Fibroblast of the aortic adventitia (primary cell): ENCODE measurements around the gene PRKG1. TPM values are rescaled to one million over a fixed set of nuclear protein-coding genes. Genes with fewer than 3 reads are reported as not detected.
A peak's percentile ranks its signal among the peaks of the same experiment; 100 is the strongest.

Experiments
- DNase-seq: peaks from one replicate; pipeline ENCODE4 v3.0.0-alpha.2; 2010; ENCODE audit warnings: low read depth
- H3K4me3 ChIP-seq: 2 replicates; pipeline ENCODE4 v1.5.1; 2011; ENCODE audit warnings: low read depth, mild to moderate bottlenecking, control low read depth, low read length, moderate library complexity
- CTCF ChIP-seq: IDR thresholded peaks from 2 replicates; pipeline ENCODE4 v1.5.1; 2011; ENCODE audit warnings: mild to moderate bottlenecking, low read length, control low read depth, inconsistent platforms; ENCODE audit not compliant: insufficient read depth
- total RNA-seq: library from RNA; depleted of rRNA; stranded (reverse); fragments of >200 nt; gene quantifications from 2 replicates; pipeline ENCODE4 v1.2.3, GENCODE V29; 2012; ENCODE audit warnings: low replicate concordance

PRKG1 gene
- total RNA-seq, 1 donor: 45.6 TPM

GRCh38 chr10:51961401-51961800 lies 887.1 kb downstream of the PRKG1 start:
- TF ChIP-seq CTCF: no peak

GRCh38 chr10:51964630-51965029 lies 890.3 kb downstream of the PRKG1 start:
- no peak overlapping the region for H3K4me3 ChIP-seq
- peak; percentile 24 for DNase-seq
- TF ChIP-seq CTCF: no peak

More at GRCh38 chr10:51961401-51961800, 887.1 kb downstream of the PRKG1 start:
- H3K4me3 ChIP-seq: no peak overlapping the region
- no peak for DNase-seq

- no peak for TF ChIP-seq CTCF
- DNase-seq: no peak
- no peak overlapping the region for H3K4me3 ChIP-seq
Measured at GRCh38 chr10:51965451-51965850, 891.2 kb downstream of the PRKG1 start.

GRCh38 chr10:51972733-51973346 lies 898.6 kb downstream of the PRKG1 start:
- no peak overlapping the region for H3K4me3 ChIP-seq
- no peak for DNase-seq
- TF ChIP-seq CTCF: no peak

- H3K4me3 ChIP-seq: no peak overlapping the region
- DNase-seq: no peak
- no peak for TF ChIP-seq CTCF
Measured at GRCh38 chr10:51980752-51981151, 906.5 kb downstream of the PRKG1 start.

- H3K4me3 ChIP-seq: no peak overlapping the region
- TF ChIP-seq CTCF: no peak
- no peak for DNase-seq
Measured at GRCh38 chr10:51981731-51982130, 907.4 kb downstream of the PRKG1 start.

GRCh38 chr10:51983481-51983880 lies 909.2 kb downstream of the PRKG1 start:
- DNase-seq: no peak
- H3K4me3 ChIP-seq: no peak overlapping the region
- no peak for TF ChIP-seq CTCF
